ENCODE results near the gene TRUB1.
"Not testable (repeated sequence)": the region's sequence is repeated elsewhere in the genome, so short reads cannot be mapped to it uniquely, and the experiment has no call there.

TRUB1 gene

GRCh38 chr10:114937962-114938855, at the start of gene TRUB1:
Gene TRUB1, plus strand, starts transcription at chr10:114938195. Its CDS starts 59 bp downstream, at chr10:114938254.
- DNase-seq (ENCODE audit: low read depth in 3 of 3), result peak; percentile 73 to 88 (median 85)

- no peak for DNase-seq (ENCODE audit: low read depth in 3 of 3)
These were observed 44.7 kb upstream of the TRUB1 start for GRCh38 chr10:114893251-114893650.

GRCh38 chr10:114894911-114895310, 43.1 kb upstream of the TRUB1 start:
- no peak for DNase-seq (ENCODE audit: low read depth in 3 of 3)

GRCh38 chr10:114897011-114897410, 41.0 kb upstream of the TRUB1 start:
- not testable (repeated sequence) for DNase-seq (ENCODE audit: low read depth in 3 of 3)

- no peak for DNase-seq (ENCODE audit: low read depth in 3 of 3)
These were observed 40.4 kb upstream of the TRUB1 start for GRCh38 chr10:114897593-114897992.

GRCh38 chr10:114899982-114900381, 38.0 kb upstream of the TRUB1 start:
- no peak for DNase-seq (ENCODE audit: low read depth in 3 of 3)

- DNase-seq (ENCODE audit: low read depth in 3 of 3), result no peak
These were observed 37.3 kb upstream of the TRUB1 start for GRCh38 chr10:114900658-114901057.

GRCh38 chr10:114902151-114902550, 35.8 kb upstream of the TRUB1 start:
- DNase-seq (ENCODE audit: low read depth in 3 of 3), result no peak

- DNase-seq (ENCODE audit: low read depth in 3 of 3), result no peak
These were observed 32.5 kb upstream of the TRUB1 start for GRCh38 chr10:114905450-114905849.

- DNase-seq (ENCODE audit: low read depth in 3 of 3), result no peak
These were observed 31.0 kb upstream of the TRUB1 start for GRCh38 chr10:114906981-114907380.

- no peak for DNase-seq (ENCODE audit: low read depth in 3 of 3)
These were observed 29.1 kb upstream of the TRUB1 start for GRCh38 chr10:114908896-114909295.

GRCh38 chr10:114911052-114911711, 26.8 kb upstream of the TRUB1 start:
- no peak for DNase-seq (ENCODE audit: low read depth in 3 of 3)

GRCh38 chr10:114911801-114912469, 26.1 kb upstream of the TRUB1 start:
- no peak for DNase-seq (ENCODE audit: low read depth in 3 of 3)

GRCh38 chr10:114912470-114912859, 25.5 kb upstream of the TRUB1 start:
- DNase-seq (ENCODE audit: low read depth in 3 of 3), result no peak

GRCh38 chr10:114914560-114914959, 23.4 kb upstream of the TRUB1 start:
- no peak for DNase-seq (ENCODE audit: low read depth in 3 of 3)

GRCh38 chr10:114915294-114915693, 22.7 kb upstream of the TRUB1 start:
- no peak for DNase-seq (ENCODE audit: low read depth in 3 of 3)

- no peak for DNase-seq (ENCODE audit: low read depth in 3 of 3)
These were observed 21.3 kb upstream of the TRUB1 start for GRCh38 chr10:114916653-114917052.

- no peak for DNase-seq (ENCODE audit: low read depth in 3 of 3)
These were observed 20.5 kb upstream of the TRUB1 start for GRCh38 chr10:114917459-114917858.

- no peak for DNase-seq (ENCODE audit: low read depth in 3 of 3)
These were observed 19.9 kb upstream of the TRUB1 start for GRCh38 chr10:114917927-114918672.

GRCh38 chr10:114920459-114920858, 17.5 kb upstream of the TRUB1 start:
- no peak for DNase-seq (ENCODE audit: low read depth in 3 of 3)

- no peak for DNase-seq (ENCODE audit: low read depth in 3 of 3)
These were observed 16.0 kb upstream of the TRUB1 start for GRCh38 chr10:114922003-114922402.

GRCh38 chr10:114923551-114923950, 14.4 kb upstream of the TRUB1 start:
- no peak for DNase-seq (ENCODE audit: low read depth in 3 of 3)

All from stimulated activated CD4-positive, alpha-beta T cell treated with anti-CD3 and anti-CD28 coated beads, TNF-alpha, amount 100 ng/mL, for 24 hours (primary cell).